ENCODE data around the gene PAPSS2. TPM values are rescaled to one million over a fixed set of nuclear protein-coding genes. Genes with fewer than 3 reads are reported as not detected.

Gene PAPSS2
- total and polyA plus RNA-seq, 2 donors (not counting 3 experiments of a cell fraction or from before 2014, with no cell fraction given): 27.9 to 82.6 TPM

DNA sequence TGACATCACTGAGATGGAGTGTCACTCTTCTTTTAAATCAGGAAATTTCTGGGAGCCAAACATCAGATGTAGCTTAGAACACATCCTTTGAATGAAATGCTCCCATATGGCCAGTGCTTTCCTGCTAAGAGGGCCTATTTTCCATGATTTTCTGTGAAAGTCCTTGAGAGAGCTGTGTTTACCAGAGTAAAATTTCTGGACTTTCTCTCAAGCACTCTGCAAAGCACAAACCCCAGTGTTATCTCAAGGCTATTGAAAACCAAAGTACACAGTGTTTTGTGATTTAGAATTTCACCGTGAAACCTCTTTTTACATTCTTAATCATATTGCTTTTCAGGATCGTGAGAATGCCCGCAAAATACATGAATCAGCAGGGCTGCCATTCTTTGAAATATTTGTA, 54.0 kb downstream of the PAPSS2 start:
- dilution Hi-C loops (cut with MboI; ENCODE audit: extremely low pct_ligation_motif_present, low sequenced_read_pairs): no loop called here
- CTCF ChIA-PET: no interaction called here
- H3K9me3 ChIP-seq (replicated peaks; ENCODE audit: control insufficient read depth, insufficient read depth, low read length): no peaks in the 10 kb centered on the region
- H3K9ac ChIP-seq (replicated peaks; ENCODE audit: extremely low read depth, insufficient read depth, low read length): no peak overlapping the region
- H3K9me1 ChIP-seq (replicated peaks; ENCODE audit: control insufficient read depth, extremely low read depth, insufficient read depth, low read length): no peaks in the 10 kb centered on the region
- DNase-seq (ENCODE audit: low read depth, low spot score) (no peak), FAIRE-seq (no peak)
- H2AFZ ChIP-seq (ENCODE audit: low read depth, low read length): no peak overlapping the region
- intact Hi-C loops (cut with micrococcal nuclease): no loop called here
- TF ChIP-seq EZH2 (IDR thresholded peaks at IDR 0.05; ENCODE audit: borderline replicate concordance, low read depth, low read length, severe bottlenecking): no peak
- no peak for TF ChIP-seq GATA2 (IDR thresholded peaks at IDR 0.05; ENCODE audit: insufficient read depth, insufficient read length, low read depth, low read length)
- TF ChIP-seq POLR2AphosphoS5 (IDR thresholded peaks at IDR 0.05; ENCODE audit: insufficient read depth, low read depth, low read length): no peak
- TF ChIP-seq POLR2A (IDR thresholded peaks at IDR 0.05; ENCODE audit: low read depth, low read length): no peak
- TF ChIP-seq, protein P1, sequence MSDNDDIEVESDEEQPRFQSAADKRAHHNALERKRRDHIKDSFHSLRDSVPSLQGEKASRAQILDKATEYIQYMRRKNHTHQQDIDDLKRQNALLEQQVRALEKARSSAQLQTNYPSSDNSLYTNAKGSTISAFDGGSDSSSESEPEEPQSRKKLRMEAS (IDR thresholded peaks at IDR 0.05; ENCODE audit: insufficient read depth, insufficient read length): no peak
- TF ChIP-seq MYC (IDR thresholded peaks at IDR 0.05; ENCODE audit: low read depth, low read length): no peak
- no peak for TF ChIP-seq FOS (IDR thresholded peaks at IDR 0.05; ENCODE audit: borderline replicate concordance, insufficient read depth, low read length)
- TF ChIP-seq, protein P2, sequence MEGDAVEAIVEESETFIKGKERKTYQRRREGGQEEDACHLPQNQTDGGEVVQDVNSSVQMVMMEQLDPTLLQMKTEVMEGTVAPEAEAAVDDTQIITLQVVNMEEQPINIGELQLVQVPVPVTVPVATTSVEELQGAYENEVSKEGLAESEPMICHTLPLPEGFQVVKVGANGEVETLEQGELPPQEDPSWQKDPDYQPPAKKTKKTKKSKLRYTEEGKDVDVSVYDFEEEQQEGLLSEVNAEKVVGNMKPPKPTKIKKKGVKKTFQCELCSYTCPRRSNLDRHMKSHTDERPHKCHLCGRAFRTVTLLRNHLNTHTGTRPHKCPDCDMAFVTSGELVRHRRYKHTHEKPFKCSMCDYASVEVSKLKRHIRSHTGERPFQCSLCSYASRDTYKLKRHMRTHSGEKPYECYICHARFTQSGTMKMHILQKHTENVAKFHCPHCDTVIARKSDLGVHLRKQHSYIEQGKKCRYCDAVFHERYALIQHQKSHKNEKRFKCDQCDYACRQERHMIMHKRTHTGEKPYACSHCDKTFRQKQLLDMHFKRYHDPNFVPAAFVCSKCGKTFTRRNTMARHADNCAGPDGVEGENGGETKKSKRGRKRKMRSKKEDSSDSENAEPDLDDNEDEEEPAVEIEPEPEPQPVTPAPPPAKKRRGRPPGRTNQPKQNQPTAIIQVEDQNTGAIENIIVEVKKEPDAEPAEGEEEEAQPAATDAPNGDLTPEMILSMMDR (IDR thresholded peaks at IDR 0.05; ENCODE audit: extremely low read depth in 1 of 2, insufficient read depth in 1 of 2, low read depth in 1 of 2, low read length in 2 of 2): no peak
- POLR2A ChIA-PET: no interaction called here
- no peak overlapping the region for H3K27ac ChIP-seq (ENCODE audit: insufficient read depth, low read depth, low read length)
- no peaks in the 10 kb centered on the region for H4K20me1 ChIP-seq (replicated peaks; ENCODE audit: control insufficient read depth, extremely low read depth, insufficient read depth, low read length)
- no peaks in the 10 kb centered on the region for H3K79me2 ChIP-seq (ENCODE audit: control insufficient read depth, insufficient read depth, low read length)
- H3K36me3 ChIP-seq (ENCODE audit: control insufficient read depth in 2 of 2, extremely low read depth in 1 of 2, insufficient read depth in 2 of 2, low read length in 2 of 2): peaks cover 2 to 8% of the 10 kb centered on the region in 2 experiments
- no peaks in the 10 kb centered on the region for H3K27me3 ChIP-seq (ENCODE audit: control insufficient read depth in 2 of 2, insufficient read depth in 2 of 2, low read length in 2 of 2)
- H3K4me1 ChIP-seq (ENCODE audit: control insufficient read depth, extremely low read depth, insufficient read depth, low read length): peaks cover 30% of the 10 kb centered on the region
- H3K4me3 ChIP-seq (replicated peaks in 1 of 3; ENCODE audit: insufficient read depth in 1 of 3, low read depth in 1 of 3, low read length in 3 of 3): no peak overlapping the region
- BruUV-seq (replicated peaks): no TSS peak
- no peak overlapping the region for H3K4me2 ChIP-seq (ENCODE audit: insufficient read depth, low read length)

Measured in endothelial cell of umbilical vein (primary cell).